KOPT-K1 (cell line): ENCODE measurements around the gene PRSS3.
"Not testable (repeated sequence)": the region's sequence is repeated elsewhere in the genome, so short reads cannot be mapped to it uniquely, and the experiment has no call there.

Experiments
- H3K27ac ChIP-seq: fragments of 200-600 bp; sonication (generic); 2 replicates; pipeline ENCODE4 v1.5.1; 2016; ENCODE audit warnings: antibody characterized with exemption, mild to moderate bottlenecking, low read depth, low read length; ENCODE audit not compliant: poor library complexity, severe bottlenecking
- H3K36me3 ChIP-seq: fragments of 200-600 bp; sonication (generic); 2 replicates; pipeline ENCODE4 v1.5.1; 2017; ENCODE audit warnings: antibody characterized with exemption, mild to moderate bottlenecking, low read length, moderate library complexity; ENCODE audit not compliant: insufficient read depth
- H3K9me3 ChIP-seq: fragments of 200-600 bp; sonication (generic); 2 replicates; pipeline ENCODE4 v1.5.1; 2017; ENCODE audit warnings: antibody characterized with exemption, low read length, mild to moderate bottlenecking; ENCODE audit not compliant: insufficient read depth, poor library complexity, severe bottlenecking

Gene PRSS3

DNA sequence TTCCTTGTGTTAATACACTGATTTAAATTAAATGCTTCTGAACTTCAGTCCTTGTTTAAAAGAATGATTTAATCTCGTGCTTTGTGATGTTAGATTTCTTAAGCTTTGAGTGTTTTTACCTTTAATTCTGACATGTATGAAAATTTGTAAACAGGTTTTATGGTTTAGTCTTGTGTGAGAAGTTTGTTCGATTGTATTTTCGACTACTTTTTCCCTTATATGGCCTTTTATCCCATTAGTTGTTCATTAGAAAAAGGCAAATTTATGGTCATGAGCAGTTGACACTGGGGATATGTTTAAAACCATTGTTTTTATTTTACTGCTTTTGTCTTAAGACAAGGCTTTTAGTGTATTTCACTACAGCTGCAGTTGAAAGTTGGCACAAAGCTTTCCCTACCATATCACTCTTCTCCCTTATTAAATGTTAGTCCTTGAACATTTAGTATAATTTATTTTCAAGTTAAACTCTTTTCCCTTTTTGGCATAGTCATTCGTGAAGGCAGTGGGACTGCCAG, 24.9 kb downstream of the PRSS3 start:
- Histone ChIP-seq H3K36me3 (peaks cover 39% of the 10 kb centered on the region), H3K27ac (no peak overlapping the region), H3K9me3 (no peaks in the 10 kb centered on the region)

DNA sequence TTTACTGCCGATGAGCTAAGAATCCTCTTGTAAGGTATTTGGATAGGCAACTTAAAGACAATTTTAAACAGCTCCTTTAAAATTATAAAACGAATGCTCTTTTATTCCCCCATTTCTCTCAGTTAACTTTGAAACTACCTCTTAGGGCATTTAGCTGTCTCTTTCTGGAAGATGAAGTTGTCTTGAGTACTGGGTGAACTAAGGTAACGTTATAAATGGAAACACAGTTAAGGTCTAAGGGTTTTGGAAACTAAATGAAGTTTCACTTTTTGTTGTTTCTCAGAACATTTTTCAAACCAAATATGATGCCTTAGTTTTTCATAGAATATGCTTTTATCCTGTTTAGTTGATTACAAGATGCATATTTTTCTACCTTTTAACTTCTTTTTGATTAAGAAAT, 28.4 kb downstream of the PRSS3 start:
- H3K27ac ChIP-seq, result no peak overlapping the region
- peaks cover 58% of the 10 kb centered on the region for H3K36me3 ChIP-seq
- H3K9me3 ChIP-seq, result no peaks in the 10 kb centered on the region

DNA sequence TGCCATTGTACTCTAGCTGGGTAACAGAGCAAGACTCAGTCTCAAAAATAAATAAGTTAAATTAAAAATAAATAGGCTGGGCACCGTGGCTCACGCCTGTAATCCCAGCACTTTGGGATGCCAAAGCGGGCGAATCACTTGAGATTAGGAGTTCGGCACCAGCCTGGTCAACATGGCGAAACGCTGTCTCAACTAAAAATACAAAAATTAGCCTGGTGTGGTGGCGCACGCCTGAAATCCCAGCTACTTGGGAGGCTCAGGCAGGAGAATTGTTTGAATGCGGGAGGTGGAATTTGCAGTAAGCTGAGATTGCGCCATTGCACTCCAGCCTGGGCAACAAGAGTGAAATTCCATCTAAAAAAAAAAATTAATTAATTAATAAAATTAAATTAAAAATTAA, 31.9 kb downstream of the PRSS3 start:
- peaks cover 61% of the 10 kb centered on the region for H3K36me3 ChIP-seq
- H3K9me3 ChIP-seq, H3K27ac ChIP-seq: not testable (repeated sequence)

DNA sequence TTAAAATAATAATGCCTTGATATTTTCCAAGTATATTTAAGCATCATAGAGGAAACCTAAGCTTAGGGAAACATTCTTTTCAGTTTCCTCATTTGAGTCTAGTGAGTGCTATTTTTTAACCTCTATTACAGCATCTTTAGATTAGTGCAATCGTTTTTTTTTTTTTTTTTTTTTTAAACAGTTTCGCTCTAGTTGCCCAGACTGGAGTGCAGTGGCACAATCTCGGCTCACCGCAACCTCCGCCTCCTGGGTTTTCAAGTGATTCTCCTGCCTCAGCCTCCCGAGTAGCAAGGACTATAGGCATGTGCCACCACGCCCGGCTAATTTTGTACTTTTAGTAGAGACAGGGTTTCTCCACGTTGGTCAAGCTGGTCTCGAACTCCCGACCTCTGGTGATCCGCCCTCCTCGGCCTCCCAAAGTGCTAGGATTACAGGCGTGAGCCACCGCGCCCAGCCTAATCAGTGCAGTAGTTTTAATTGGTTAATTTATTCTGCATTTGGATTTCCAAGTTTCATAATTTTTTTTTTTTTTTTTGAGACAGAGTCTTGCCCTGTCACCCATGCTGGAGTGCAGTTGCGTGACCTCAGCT, 34.4 kb downstream of the PRSS3 start:
- H3K27ac ChIP-seq, H3K9me3 ChIP-seq: not testable (repeated sequence)
- peaks cover 47% of the 10 kb centered on the region for H3K36me3 ChIP-seq

DNA sequence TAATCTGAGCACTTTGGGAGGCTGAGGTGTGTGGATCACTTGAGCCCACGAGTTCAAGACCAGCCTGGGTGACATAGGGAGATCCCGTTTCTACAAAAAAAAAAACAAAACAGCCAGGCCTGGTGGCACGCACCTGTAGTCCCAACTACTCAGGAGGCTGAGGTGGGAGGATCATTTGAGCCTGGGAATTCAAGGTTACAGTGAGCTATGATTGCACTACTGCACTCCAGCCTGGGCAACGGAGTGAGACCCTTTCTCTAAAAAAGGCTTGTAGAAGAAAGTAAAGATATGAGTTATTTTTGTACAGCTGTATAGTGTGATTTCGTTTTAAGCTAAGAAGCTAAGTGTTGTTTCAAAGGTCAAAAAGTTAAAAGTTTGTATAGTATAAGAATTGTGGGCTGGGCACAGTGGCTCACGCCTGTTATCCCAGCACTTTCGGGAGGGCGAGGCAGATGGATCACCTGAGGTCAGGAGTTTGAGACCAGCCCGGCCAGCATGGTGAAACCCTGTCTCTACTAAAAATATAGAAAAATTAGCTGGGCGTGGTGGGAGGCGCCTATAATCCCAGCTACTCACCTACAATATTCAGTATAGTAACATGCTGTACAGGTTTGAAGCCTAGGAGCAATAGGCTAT, 40.4 kb downstream of the PRSS3 start:
- peaks cover 20% of the 10 kb centered on the region for H3K36me3 ChIP-seq
- no peak overlapping the region for H3K27ac ChIP-seq
- no peaks in the 10 kb centered on the region for H3K9me3 ChIP-seq

DNA sequence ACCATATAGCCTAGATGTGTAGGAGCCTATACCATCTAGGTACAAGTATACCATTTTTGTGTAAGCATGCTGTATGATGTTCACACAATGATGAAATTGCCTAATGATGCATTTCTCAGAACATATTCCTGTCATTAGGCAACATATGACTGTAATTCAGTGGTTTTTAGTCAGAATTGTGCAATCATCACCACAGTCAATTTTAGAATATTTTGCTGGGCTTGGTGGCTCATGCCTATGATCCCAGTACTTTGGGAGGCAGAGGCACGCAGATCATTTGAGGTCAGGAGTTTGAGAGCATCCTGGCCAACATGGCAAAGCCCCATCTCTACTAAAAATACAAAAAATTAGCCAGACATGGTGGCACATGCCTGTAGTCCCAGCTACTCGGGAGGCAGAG, 40.9 kb downstream of the PRSS3 start:
- H3K9me3 ChIP-seq, H3K27ac ChIP-seq: not testable (repeated sequence)
- peaks cover 19% of the 10 kb centered on the region for H3K36me3 ChIP-seq

DNA sequence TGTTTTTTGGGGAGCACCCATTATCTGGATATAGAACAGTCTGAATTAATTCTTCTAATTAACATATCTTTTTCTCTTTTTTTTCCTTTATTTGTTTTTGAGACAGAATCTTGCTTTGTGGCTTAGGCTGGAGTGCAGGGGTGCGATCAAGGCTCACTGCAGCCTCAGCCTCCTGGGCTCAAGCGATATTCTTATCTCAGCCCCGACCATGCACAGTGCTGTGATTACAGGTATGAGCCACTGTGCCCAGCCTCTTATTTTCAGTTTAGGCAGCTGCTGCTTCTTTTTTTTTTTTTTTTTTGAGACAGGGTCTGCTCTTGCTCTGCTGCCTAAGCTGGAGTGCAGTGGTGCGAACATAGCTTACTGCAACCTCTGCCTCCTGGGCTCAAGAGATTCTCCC, 41.8 kb downstream of the PRSS3 start:
- H3K36me3 ChIP-seq, result peaks cover 21% of the 10 kb centered on the region
- H3K9me3 ChIP-seq, result no peaks in the 10 kb centered on the region
- H3K27ac ChIP-seq, result no peak overlapping the region

DNA sequence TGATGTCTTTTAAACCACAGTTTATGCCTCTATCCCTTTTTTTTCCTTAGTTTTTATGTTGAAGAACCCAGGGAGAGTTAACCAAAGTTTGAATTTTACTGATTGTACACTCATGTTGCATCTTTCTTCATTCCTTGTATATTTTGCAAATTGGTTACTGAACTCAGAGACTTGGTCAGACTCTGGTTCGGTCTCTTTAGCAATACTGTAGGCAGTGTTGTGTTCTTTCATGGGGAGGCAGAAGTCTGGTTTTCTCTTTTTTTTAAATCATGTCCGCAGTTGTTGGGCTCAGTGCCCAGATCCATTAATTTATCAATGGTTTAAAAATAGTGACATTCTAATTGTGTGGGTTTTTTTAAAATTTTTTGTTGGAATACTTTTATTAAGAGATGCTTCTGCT, 45.0 kb downstream of the PRSS3 start:
- peaks cover 16% of the 10 kb centered on the region for H3K36me3 ChIP-seq
- H3K9me3 ChIP-seq, result no peaks in the 10 kb centered on the region
- H3K27ac ChIP-seq, result no peak overlapping the region

DNA sequence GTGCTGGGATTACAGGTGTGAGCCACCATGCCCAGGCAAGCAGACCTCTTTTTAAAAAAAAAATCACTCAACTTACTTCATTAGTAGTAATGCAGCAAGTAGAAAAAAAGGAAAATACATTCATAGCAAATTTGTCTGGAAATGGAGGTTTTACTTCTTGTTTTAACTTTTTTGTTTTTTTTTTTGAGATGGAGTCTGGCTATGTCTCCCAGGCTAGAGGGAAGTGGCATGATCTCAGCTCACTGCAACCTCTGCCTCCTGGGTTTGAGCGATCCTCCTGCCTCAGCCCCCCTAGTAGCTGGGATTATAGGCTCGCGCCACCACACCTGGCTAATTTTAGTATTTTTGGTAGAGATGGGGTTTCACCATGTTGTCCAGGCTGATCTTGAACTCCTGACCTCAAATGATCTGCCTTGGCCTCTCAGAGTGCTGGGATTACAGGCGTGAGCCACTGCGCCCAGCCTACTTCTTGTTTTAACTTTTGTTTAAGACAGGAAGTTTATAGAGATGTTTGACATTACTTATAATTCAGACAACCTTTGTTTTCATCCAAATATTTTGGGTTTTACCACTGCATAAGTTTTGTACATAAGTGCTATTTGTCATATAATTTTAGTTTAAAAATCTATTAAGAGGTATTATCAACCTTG, 48.1 kb downstream of the PRSS3 start:
- peaks cover 11% of the 10 kb centered on the region; the same call in 1 of the 2 replicates for H3K36me3 ChIP-seq
- H3K9me3 ChIP-seq, result no peaks in the 10 kb centered on the region
- no peak overlapping the region for H3K27ac ChIP-seq

DNA sequence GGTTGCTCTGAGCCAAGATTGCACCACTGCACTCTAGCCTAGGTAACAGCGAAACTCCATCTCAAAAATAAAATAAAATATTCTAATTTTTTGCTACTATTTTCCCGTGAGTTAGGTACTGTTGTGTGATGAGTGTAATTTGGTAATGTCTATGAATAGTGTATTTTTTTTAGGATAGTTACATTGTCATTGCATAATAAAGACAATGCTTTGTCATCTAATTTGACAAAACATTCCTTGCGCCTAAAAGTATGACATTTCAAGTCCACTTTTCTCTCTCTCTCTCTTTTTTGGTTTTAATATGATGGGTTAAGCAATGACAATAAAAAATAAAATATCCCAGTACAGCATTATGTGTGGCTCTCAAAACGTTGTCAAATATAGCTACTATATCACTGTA, 50.9 kb downstream of the PRSS3 start:
- Histone ChIP-seq H3K27ac (no peak overlapping the region), H3K9me3 (no peaks in the 10 kb centered on the region), H3K36me3 (peaks cover 12% of the 10 kb centered on the region; the same call in 1 of the 2 replicates)

DNA sequence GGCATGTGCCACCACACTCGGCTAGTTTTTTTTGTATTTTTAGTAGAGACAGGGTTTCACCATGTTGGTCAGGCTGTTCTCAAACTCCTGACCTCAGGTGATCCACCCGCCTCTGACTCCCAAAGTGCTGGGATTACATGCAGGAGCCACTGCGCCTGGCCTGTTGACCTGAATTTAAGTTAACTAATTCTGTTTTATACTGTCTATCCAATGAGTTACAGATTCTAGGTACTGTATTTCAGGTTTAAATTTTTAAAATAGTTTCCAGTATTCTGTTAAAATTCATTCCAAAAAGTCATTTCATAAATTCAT, 52.5 kb downstream of the PRSS3 start:
- H3K27ac ChIP-seq, H3K9me3 ChIP-seq: not testable (repeated sequence)
- peaks cover 10% of the 10 kb centered on the region; the same call in 1 of the 2 replicates for H3K36me3 ChIP-seq
